COLO668 (cell line): ENCODE data around the gene SAA4.
"Not testable (repeated sequence)": the region's sequence is repeated elsewhere in the genome, so short reads cannot be mapped to it uniquely, and the experiment has no call there.

Experiments
- DNase-seq: peaks from one replicate; lab custom pipeline; 2025; ENCODE audit not compliant: unreplicated experiment; lab: John Stamatoyannopoulos, UW

The SAA4 gene

GRCh38 chr11:18236664-18237356 lies at the start of gene SAA4:
SAA4 (minus strand) TSS chr11:18236802; CDS start chr11:18235926, 876 bp downstream.
- no peak for DNase-seq

- no peak for DNase-seq
These were observed 49.2 kb upstream of the SAA4 start for GRCh38 chr11:18285841-18286240.

GRCh38 chr11:18282626-18283025 lies 46.0 kb upstream of the SAA4 start:
- no peak for DNase-seq

GRCh38 chr11:18280438-18281045 lies 43.9 kb upstream of the SAA4 start:
- DNase-seq, result no peak

GRCh38 chr11:18277565-18278271 lies 41.1 kb upstream of the SAA4 start:
- DNase-seq, result no peak

- DNase-seq, result no peak
These were observed 34.6 kb upstream of the SAA4 start for GRCh38 chr11:18271206-18271605.

GRCh38 chr11:18270102-18270501 lies 33.5 kb upstream of the SAA4 start:
- DNase-seq, result no peak

- DNase-seq, result not testable (repeated sequence)
These were observed 32.6 kb upstream of the SAA4 start for GRCh38 chr11:18269252-18269651.

GRCh38 chr11:18267335-18268133 lies 30.9 kb upstream of the SAA4 start:
- not testable (repeated sequence) for DNase-seq

GRCh38 chr11:18265949-18266348 lies 29.3 kb upstream of the SAA4 start, which contains the start of gene SAA1:
SAA1 (plus strand) TSS chr11:18266264; CDS start chr11:18266888, 624 bp downstream.
- DNase-seq, result no peak

GRCh38 chr11:18264677-18265555 lies 28.3 kb upstream of the SAA4 start:
- no peak for DNase-seq

GRCh38 chr11:18264035-18264434 lies 27.4 kb upstream of the SAA4 start:
- DNase-seq, result no peak

GRCh38 chr11:18262681-18263350 lies 26.2 kb upstream of the SAA4 start:
- DNase-seq, result not testable (repeated sequence)

- DNase-seq, result no peak
These were observed 25.1 kb upstream of the SAA4 start for GRCh38 chr11:18261721-18262120.

- DNase-seq, result no peak
These were observed 22.7 kb upstream of the SAA4 start for GRCh38 chr11:18259259-18259658.

GRCh38 chr11:18254781-18255361 lies 18.3 kb upstream of the SAA4 start:
- no peak for DNase-seq

- no peak for DNase-seq
These were observed 17.3 kb upstream of the SAA4 start for GRCh38 chr11:18253778-18254338.

GRCh38 chr11:18253233-18253632 lies 16.6 kb upstream of the SAA4 start:
- no peak for DNase-seq

GRCh38 chr11:18248561-18248960 lies 12.0 kb upstream of the SAA4 start, which contains the start of gene SAA2:
SAA2 (minus strand) TSS chr11:18248668; CDS start chr11:18248011, 657 bp downstream.
- DNase-seq, result no peak
